GM18519 (cell line): ENCODE results near the gene MAGEF1.

Experiments used
- ATAC-seq: cut with Tn5 transposase; IDR thresholded peaks from one replicate; pipeline ENCODE4 v1.9.1; 2021; ENCODE audit warnings: mild to moderate bottlenecking, moderate library complexity; ENCODE audit not compliant: unreplicated experiment, low FRiP score

The MAGEF1 gene

DNA sequence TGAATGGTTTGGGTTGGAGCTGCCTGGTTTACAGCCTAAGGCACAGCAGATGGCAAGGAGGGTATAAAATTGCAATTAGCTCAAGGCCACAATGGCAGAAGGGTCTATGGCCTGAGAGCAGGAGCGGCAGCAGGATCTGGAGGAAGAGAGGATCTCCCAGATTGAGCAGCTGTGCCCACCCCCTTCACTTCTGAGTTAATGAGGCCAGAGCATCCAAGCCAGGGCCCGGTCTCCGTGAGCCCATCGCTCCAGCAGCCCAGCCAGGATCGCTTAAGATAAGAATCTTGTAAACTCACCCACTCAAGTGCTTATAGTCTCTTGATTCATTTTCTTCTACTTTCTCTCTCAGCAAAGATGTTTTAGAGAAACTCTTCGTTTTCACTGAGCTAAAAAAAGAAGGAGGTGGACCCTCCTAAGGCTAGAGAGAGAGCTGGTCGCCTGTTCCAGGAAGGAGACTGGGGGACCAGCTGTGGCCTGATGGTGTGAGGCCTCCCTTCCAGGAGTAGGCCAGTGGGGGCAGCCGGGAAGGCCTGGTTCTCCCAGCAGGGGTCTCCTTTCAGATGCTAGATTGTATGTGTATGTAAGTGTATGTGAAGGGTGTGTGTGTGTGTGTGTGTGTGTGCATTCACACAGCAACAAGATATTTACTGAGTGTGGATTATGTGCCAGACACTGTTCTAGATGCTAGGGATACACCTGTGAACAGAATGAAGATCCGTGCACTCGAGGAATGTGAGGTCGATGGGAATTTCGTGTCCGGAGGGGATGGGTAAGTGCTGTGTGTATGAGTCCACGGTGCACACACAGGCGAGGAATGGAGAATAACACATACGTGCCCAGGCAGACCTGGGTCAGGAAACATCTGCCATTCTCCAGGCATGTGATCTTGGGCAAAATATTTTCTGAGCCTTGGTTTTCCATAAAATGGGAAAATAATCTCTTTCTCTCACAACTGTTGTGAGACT is 18.6 kb downstream of the MAGEF1 start:
- no peak for ATAC-seq

DNA sequence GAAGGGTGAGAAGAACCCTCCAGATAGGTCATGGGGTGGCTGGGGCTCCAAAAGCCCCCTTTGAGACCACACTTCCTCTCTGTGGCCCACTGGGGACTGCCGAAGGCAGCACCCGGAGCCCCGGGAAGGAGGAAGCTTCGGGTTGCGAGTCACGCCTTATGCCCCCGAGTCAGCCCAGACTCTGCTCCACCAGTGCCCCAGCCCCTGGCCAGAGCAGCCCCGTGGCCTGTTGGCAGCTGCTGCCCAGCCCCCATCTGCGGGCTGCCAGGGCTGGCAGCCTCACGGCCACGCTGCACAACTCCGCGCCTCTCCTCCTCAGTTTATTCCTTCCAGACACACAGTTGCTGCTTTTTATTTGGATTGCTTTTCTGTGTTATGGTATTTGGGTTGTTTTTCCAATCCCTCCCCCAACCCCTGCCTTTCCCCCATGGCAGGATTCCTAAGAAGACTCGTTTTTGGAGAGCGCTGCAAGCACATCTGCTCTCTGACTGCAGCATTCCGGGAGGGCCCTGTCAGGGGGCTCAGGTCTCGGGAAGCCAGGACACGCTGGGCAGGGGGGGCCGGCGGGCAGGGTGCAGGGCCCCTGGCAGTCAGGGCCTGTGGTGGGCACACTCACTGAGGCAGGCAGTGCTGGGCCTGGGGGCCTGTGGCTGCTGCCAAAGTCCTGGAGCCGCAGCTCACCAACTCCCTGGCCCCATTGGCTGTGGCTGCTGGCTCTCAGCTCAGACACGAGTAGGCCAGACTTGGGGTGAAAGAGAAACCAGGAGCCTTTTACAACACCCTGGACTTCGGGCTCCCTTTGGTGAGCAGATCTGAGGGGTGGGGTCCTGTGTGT is 20.2 kb downstream of the MAGEF1 start:
- ATAC-seq: no peak

DNA sequence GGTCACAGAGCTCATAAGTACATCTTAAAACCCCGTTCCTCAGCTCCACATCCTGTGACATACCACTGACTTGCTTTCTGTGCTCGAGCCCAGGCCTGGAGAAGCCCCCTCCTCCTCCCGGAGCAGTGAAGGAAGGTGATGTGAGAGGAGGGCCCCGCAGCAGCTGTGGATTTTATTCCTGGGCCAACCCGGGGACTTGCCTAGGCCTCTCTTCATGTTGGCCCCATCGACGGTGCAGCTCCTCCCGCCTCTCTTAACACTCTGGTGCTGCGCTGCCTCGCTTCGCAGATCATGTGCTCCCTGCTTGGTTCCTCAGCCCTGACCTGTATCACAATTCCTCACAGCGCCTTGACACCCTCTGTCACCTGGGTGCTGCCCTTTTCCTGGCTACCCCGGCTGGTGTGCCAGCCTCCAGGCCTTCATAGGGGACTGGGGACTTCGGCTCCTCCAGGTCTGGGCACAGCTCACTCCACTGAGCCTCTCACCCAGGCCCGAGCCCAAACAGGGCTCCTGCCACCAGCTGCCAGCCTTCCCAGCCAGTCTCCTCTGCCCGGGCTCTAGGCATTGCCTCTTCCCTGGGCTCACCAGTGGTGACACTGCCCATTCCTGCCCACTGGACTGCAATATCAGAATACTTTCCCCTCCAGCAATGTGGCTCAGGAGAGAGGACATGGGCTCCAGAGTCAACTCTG is 21.5 kb downstream of the MAGEF1 start:
- ATAC-seq: no peak

DNA sequence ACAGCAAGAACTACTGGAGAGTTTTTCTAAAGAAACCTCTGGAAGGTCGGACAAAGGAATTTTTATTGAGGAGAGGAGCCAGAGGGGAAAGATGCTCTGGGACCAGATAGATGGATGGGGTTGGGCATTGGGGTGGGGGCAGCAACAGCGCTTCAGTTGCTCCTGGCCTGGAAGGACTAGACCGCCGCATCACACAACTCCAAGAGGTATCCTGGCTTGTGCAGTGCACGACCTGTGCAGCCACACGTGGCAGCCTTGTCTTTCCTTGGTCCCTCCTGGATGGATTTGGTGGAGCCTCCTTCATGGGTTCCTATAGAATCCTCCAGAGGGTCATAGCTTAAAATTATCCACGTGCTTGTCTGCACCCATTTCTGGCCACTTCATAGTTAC is 23.0 kb downstream of the MAGEF1 start:
- no peak for ATAC-seq

DNA sequence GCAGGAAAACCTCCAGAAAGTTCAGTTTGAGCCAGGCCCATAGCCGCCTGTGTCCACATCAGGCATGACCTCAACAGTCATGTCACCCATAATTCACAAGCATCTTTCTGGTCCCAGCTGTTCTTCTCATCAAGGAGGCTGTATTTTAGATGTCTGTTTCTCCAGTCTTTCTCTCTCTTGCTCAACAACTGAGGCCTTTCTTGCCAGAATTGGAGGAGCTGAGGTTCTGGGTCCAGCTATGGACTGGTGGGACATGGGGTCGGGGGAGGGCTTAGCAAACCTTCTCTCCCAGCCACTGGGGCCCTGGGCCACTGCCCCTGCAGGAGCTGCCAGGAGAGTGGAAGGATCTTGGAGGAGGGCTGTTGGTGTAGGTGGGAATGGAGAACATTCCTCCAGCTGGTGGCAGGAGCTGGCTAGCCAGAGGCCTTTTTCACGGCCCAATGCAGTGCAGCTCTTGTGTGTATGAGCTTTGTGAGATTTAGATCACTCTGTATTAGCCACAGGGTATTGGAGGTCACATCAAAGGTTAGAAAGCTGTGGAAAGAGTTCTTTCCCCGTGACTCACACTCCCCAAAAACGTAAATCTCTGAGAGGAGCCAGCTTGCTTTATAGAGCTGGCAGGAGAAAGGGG is 23.5 kb downstream of the MAGEF1 start:
- ATAC-seq: no peak

DNA sequence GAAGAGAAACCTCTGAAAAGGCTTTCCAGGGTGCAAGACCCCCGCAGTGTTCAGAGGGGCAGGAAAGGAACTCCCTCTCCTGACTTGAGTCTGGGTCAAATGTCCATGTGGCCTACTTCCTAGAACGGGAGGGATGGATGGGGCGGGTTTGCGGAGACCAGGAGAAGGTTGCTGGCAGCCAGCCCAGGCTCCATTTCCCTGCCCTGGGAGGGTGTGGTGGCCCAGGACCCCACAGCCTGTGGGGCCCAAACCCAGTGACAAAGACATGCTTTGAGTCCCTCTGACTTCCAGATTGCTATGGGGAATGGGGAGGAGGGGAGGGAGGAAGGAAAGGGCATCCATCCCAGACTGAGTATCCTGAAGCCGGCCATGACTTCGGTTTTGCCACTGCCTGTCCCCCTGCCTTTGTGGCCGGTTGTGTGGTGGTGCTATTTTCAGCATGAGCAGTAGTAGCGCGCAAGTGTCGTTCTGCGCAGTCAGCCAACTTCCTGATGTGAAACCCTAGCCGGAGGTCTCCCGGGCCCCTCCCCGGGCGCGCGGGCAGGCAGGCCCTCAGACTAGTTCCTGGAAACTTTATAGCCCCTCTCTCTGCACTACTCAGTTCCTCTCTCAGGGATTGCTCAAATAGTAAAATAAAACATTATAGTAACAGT is 24.4 kb downstream of the MAGEF1 start:
- ATAC-seq: no peak

DNA sequence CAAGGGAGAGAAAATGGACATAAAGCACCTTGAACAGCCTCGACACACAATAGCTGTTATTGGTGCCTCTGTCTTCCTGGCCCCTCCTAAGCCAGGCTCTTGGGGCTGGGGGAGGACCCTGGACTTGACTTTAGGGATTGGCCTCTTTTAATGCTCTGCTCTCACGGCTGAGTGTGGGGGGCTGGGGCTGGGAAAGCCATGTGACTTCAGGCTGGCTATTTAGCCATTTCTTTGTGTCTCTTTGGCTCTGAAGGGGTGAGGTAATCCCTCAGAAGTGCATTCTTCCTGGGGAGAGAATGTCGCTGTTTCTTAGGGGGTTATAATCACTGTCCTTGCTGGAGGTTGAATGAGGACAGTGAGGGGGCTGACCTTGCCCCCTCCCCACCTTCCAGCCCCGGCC is 26.2 kb downstream of the MAGEF1 start:
- no peak for ATAC-seq

DNA sequence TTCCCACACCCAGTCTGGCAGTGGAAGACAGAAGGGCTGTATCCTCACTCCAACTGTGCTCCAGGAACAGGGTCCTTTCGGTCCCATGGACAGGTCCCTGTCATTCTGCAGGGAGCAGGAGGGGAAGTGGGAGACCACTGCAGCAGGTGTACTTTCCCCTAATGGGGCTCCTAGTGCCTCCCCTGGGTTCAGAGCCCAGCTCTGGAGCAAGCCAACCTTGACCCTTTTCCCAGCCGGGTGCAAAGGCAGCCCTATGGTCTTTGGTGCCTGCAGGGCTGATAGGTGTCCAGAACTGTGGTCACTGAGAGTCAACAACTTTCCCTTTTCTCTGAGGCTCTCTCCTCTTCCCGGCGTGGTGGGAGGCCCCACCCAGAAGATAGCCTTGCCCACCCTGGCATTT is 26.8 kb downstream of the MAGEF1 start:
- no peak for ATAC-seq

DNA sequence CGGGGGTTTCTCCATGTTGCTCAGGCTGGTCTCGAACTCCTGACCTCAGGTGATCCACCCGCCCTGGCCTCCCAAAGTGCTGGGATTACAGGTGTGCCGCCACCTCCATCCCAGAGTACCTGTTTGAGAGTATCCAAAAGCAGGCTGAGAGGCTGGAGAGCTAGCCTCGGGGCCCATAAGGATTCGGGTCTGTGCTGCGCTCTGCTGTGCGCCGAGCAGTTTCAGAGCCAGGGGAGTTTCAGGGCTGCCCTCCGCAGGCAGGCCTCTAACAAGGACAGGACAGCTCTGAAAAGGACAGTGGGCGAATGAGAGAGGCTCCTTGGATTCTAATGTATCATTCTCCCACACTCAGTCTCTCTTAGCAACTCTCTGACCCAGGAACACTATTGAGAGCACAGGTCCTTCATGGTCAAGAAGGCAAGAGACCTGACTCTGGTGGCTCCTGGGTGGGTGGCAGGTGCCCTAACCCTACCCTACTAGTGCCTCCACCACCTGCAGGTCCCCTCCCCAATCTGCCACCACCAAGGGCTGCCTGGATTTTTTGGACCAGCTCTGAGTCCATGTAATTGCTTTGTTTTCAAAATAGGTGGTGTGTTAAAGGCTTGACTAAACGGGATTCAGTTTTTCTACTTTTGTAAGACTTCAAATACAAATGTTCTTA is 27.8 kb downstream of the MAGEF1 start:
- ATAC-seq: no peak

DNA sequence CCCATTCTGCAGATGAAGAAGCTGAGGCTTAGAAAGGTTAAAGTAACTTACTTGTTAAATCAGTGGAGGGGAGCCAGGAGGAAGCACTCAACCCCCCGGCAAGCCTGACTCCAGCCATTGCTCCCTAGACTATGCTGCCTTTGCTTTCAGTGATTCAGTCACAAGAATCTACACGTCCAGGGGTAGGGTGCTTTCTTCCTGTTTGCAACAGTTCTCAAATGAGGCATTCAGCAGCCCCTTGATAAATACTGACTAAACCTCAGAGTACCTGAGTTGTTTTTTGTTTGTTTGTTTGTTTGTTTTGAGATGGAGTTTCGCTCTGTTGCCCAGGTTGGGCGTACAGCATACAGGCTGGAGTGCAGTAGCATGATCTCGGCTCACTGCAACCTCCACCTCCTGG is 28.6 kb downstream of the MAGEF1 start:
- no peak for ATAC-seq

DNA sequence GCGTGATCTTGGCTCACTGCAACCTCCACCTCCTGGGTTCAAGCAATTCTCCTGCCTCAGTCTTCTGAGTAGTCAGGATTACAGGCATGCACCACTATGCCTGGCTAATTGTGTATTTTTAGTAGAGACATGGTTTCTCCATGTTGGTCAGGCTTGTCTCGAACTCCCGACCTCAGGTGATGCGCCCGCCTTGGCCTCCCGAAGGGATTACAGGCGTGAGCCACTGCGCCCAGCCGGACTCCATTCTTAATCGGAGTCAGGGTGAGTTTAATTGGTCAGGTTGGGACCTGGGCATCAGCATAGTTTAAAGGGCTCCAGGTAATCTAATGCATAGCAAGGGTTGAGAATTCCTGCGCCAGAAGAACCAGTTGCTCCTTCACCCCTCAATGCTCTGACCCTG is 29.2 kb downstream of the MAGEF1 start:
- no peak for ATAC-seq

DNA sequence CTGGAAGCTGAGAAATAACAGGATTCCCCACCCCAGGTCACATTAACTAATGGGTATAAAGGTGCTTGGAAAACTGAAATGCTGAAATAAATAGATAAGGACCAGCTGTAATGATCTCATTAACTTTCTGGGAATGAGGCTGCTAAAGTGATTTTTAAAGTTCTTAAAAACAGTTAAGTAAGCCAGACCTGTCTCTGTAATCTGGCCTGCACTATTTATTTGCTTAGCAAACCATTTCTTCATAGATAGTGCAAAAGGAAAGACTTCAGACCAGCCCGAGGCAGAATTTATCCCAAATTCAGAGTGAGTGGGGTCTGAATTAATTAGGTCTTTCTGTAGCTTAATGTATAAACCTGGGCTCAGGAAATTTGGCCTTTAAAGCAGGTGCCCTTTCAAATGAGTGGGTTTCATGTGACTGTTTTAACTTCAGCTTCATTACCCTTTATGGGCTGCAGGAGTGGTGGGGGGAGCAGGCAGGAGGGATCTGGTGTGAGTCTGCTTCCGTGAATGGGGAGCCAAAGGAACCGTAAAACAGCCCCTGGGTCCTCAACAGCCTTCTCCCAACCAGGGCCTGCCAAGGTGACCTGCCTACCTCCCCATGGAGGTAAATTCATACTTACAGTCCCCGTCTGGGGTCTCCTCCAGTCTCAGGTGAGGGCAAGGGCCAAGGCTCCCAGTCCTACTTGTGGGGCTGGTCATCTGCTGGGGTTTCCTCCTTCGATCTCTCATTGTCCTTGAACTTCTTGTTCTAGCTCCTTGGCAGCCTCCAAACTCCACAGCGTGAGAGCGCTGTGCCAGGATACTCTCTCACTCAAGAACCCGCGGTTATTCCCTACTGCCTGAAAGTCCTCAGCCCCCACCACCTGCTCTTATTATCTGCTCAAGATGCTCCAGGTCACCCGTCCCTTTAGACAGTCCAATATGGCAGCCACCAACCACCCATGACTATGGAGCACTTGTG is 31.2 kb downstream of the MAGEF1 start:
- no peak for ATAC-seq

DNA sequence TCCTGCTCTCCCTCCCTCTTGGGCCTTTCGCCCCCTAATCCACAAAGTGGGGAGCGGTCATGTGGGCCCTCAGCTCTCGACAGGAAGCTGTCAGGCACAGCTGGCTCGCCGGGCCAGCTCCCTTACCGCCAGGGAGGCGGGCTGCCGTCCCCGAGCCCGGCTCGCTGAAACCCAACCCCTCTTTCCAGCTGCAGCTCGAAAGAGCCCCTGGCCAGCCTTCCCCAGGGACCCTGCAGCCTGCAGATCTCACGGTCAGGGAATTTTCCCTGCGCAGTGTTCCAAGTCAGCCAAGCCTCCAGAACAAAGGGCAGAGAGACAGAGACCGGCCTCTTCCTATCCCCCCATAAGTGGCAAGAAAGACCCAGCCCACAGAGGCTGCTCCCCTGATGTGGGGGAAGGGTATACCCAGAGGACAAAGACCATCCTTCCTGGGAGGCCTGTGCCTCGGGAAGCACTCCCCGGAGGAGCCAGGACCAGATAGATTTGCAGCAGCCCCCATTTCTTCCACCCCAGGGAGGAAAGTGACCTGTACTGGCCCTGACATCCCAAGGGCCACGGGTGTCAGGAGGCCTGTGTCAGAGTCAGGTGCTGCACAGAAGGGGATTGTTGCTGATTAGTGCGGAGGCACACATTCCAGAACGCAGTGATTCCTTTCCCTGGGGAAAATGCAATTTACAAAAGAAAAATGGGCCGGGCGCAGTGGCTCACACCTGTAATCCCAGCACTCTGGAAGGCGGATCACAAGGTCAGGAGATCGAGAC is 32.6 kb downstream of the MAGEF1 start:
- no peak for ATAC-seq

DNA sequence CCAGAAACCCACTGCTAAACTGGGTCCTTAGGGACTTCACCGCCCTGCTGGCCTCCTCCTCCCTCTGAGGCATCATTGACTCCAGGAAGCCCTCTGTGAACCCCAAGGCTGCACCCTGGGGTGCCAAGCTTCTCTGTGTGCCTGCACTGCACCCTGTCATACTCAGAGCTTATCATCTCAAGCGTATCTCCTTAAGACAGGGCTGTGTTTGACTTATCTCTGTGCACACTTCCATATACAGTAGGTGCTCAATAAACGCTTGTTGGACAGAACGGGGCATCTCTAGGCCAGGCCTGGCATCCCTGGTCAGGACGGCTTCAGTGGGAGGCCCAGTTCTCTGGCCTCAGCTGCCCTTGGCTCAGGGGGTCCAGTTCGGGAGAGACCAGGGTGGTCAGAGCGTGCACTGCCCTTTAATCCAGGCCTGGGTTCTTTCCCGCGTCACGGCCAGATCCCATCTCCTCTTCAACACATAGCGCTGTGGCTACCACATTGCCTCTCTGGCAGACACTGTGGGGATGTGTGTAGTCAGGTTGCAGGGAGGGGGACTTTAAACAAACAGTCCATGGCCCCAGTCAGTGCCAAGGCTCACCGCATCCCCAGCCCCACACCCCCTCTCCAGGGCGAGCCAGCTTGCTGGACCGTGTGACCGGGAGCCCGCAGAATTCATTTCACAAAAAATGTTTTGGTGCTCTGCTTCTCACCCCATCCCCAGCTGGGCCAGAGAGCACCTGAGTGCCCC is 33.4 kb downstream of the MAGEF1 start:
- ATAC-seq: no peak

DNA sequence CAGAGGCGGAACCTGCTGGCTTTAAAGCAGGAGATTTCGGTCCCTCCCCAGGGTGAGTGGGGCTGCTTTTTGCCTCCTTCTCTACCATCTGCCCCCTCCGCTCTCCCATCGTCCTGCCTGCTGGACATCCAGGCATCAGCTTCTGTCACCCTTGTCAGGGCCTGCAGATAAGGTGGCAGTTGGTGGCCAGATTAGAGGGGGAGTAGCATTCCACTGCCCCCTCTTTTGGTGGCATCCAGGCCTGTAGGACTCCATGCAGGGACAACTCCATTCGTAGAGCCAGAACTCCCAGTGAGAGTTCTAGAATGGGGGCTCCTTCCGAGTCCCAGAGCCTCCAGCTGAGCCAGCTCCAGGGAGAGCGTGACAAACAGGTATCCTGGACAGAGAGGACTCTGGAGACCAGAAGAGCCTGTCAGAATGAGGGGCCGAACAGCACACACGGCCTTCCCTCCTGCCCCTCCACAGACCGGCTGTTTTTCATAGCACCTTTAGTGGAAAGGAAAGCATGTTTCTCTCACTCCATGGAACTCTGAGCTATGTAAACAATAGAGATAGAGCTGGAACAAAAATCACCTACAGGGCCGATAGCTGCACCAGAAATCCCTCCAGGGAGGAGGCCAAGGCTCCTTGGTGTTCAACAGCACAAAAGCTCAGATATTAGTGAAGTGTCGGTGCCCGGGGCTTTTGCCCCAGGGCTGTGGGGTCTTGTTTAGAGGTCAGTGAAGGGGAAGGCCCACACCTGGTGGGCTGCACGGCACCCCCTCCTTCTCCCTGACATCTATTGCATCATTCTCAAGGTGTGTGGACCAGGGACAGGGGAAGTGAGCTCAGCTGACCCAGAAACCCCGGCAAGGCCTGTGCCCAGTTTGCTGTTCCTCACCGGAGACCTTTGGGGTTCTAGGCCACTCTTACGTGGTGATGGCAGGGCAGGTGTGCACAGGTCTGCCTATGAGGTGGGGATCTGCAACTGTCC is 34.2 kb downstream of the MAGEF1 start:
- ATAC-seq: no peak

DNA sequence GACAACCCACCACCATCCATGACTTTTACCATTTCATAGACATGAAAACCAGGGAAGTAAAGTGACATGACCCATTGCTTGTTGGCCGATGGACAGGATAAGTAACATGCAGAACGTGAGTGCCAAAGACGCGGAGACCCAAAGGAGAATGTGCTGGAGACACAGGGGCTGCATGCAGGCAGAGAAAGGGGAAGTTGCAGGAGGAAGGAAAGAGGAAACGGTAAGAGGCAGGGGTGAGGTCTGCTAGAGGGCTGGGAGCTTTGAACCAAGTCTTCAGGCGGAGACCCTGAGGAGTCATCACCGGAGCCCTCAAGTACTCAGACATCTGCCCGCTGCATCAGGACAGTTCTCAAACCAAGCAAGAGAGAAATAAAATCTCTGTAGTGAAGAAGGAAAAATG is 34.9 kb downstream of the MAGEF1 start:
- no peak for ATAC-seq
